Measurements from ENCODE around the gene SUZ12.
"Not testable (repeated sequence)": the region's sequence is repeated elsewhere in the genome, so short reads cannot be mapped to it uniquely, and the experiment has no call there.

DNA sequence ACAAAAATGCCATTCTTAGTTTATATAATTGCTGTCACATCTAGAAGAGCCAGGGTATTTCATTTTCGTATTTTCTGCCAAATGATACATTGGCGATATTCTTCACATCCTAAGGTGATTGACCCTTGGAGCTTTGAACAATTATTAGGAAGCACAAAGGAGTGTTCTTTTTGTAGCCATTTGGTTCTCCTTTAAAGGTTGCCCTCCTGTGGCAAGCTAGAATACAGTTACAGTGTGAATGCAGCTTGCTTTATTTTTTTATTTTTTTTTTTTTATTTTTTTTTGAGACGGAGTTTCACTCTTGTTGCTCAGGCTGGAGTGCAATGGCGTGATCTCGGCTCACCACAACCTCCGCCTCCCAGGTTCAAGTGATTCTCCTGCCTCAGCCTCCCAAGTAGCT, 24.1 kb upstream of the SUZ12 start:
- TF ChIP-seq POLR2A (conservative IDR thresholded peaks at IDR 0.05); MTA3 (IDR thresholded peaks at IDR 0.05; ENCODE audit: borderline replicate concordance): not testable (repeated sequence)

Measured in K562 (cell line).